Uterus (tissue), 4 donors: ENCODE data around the gene RPS6KA2. TPM values are rescaled to one million over a fixed set of nuclear protein-coding genes. Genes with fewer than 3 reads are reported as not detected.

Experiments
- DNase-seq, 2 donors: peaks; one replicate each; pipeline ENCODE4 v3.0.0-alpha.2; 2019 to 2020
- H3K27ac ChIP-seq, 2 donors: fragments of 200-600 bp; sonication (generic); 1 replicate in 1 of 2; 2 replicates in 1 of 2; pipeline ENCODE4 v1.5.1; 2016 to 2018
- H3K27me3 ChIP-seq, 2 donors: fragments of 200-600 bp; sonication (generic); one replicate each; pipeline ENCODE4 v1.5.1; 2018 to 2019; ENCODE audit warnings: control low read depth in 1 of 2
- H3K36me3 ChIP-seq, 2 donors: fragments of 200-600 bp; sonication (generic); one replicate each; pipeline ENCODE4 v1.5.1; 2019; ENCODE audit warnings: control low read depth in 1 of 2
- H3K4me1 ChIP-seq, 2 donors: fragments of 200-600 bp; sonication (generic); one replicate each; pipeline ENCODE4 v1.5.1; 2018 to 2019; ENCODE audit warnings: control low read depth in 1 of 2
- H3K4me3 ChIP-seq, 2 donors: fragments of 200-600 bp; sonication (generic); 1 replicate in 1 of 2; 2 replicates in 1 of 2; pipeline ENCODE4 v1.5.1; 2018 to 2019; ENCODE audit warnings: mild to moderate bottlenecking in 1 of 2
- H3K9me3 ChIP-seq, 2 donors: fragments of 200-600 bp; sonication (generic); one replicate each; pipeline ENCODE4 v1.5.1; 2019; ENCODE audit warnings: control low read depth in 1 of 2
- POLR2A ChIP-seq, 2 donors: fragments of 450-650 bp; IDR thresholded peaks; one replicate each; pipeline ENCODE4 v1.6.1; 2016; ENCODE audit warnings: antibody characterized with exemption in 2 of 2, mild to moderate bottlenecking in 1 of 2, moderate library complexity in 1 of 2
- intact Hi-C: fragments of 100-400 bp; cut with DNase I; formaldehyde crosslinking; loops from one replicate; pipeline ENCODE4 v1.15.1; 2023; ENCODE audit warnings: low total_unique reads
- total RNA-seq, 4 donors: library from RNA; depleted of rRNA in 3 of 4; stranded (reverse); fragments of >200 nt in 3 of 4; gene quantifications; one replicate each; pipeline versions ENCODE4 v1.1.0 to v1.2.4, GENCODE V29; 2014 to 2023
- TF ChIP-seq, protein P1 (sequence below), 4 experiments: fragments of 200-600 bp in 2 of 4; fragments of 450-650 bp in 2 of 4; sonication (generic) in 2 of 4; IDR thresholded peaks; one replicate each; pipeline ENCODE4 v1.5.1; 2016 to 2019; ENCODE audit warnings: antibody characterized with exemption in 4 of 4, mild to moderate bottlenecking in 2 of 4, moderate library complexity in 1 of 4
- donor health status: DM: yes; HTN: yes; CAD: no.

Gene RPS6KA2
- total RNA-seq, 4 donors from 2014 or later: 34.0 to 78.4 (median 55.8) TPM

DNA sequence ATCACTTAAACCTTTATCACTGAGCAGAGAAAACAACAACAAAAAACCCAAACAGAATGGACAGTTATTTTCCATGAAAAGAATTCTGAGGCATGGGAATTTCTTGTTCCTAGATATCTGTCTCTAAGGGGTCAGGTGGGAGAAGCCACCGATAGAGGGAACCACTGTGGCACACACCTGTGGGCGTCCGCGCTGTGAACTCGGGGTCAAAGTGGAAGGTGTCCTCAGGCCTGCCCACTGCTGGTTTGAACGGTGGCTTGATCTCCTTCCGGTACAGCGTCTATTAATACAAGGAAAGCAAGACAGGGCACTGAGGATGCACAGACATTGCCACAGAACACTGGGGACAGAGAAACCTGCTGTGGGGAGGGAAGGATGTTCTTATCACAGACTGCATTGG lies 167.8 kb downstream of the RPS6KA2 start:
- Histone ChIP-seq H3K27me3 (no peaks in the 10 kb centered on the region), H3K36me3 (no peaks in the 10 kb centered on the region), H3K4me1 (no peaks in the 10 kb centered on the region), H3K9me3 (no peaks in the 10 kb centered on the region), H3K27ac (no peak overlapping the region), H3K4me3 (no peak overlapping the region)
- no peak for DNase-seq
- TF ChIP-seq POLR2A (IDR thresholded peaks at IDR 0.05): no peak
- TF ChIP-seq, protein P1, sequence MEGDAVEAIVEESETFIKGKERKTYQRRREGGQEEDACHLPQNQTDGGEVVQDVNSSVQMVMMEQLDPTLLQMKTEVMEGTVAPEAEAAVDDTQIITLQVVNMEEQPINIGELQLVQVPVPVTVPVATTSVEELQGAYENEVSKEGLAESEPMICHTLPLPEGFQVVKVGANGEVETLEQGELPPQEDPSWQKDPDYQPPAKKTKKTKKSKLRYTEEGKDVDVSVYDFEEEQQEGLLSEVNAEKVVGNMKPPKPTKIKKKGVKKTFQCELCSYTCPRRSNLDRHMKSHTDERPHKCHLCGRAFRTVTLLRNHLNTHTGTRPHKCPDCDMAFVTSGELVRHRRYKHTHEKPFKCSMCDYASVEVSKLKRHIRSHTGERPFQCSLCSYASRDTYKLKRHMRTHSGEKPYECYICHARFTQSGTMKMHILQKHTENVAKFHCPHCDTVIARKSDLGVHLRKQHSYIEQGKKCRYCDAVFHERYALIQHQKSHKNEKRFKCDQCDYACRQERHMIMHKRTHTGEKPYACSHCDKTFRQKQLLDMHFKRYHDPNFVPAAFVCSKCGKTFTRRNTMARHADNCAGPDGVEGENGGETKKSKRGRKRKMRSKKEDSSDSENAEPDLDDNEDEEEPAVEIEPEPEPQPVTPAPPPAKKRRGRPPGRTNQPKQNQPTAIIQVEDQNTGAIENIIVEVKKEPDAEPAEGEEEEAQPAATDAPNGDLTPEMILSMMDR (IDR thresholded peaks at IDR 0.05): no peak
- intact Hi-C loops: no loop called here

DNA sequence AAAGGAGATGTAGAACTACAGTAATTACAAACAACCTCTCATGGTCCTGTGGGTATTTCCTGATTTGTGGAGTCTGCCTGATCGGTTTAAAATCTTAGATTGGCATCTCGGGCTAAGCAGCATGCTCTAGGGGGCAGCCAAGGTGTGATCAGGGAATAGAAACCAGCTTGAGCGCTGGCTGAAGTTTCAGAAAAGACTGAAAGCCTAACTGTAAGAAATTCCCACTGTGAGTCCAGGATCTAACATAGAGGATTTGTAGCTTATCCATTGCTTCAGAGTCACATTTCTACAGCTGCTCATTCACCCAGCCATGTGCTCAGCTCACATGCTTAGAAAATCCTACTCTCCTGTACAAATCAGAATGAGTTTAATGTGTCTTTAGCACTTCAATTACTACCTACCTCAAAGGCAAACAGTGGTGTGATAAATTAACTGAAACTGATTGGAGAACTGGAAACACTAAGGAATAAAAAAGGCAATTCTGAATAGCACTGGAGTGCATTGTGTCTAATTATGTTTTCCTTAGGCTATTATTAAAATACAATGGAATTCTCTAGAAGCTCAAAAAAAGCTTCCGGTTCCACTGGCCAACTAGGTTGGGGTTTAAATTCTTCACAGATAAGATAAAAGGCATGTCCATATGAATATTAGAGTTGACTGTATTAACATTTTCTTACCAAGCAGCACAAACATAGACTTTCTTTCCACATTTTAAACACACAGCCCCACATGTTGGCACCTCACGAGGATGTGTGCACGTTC lies 170.5 kb downstream of the RPS6KA2 start:
- Histone ChIP-seq H3K36me3 (no peaks in the 10 kb centered on the region), H3K4me1 (no peaks in the 10 kb centered on the region), H3K27ac (no peak overlapping the region), H3K27me3 (no peaks in the 10 kb centered on the region), H3K4me3 (no peak overlapping the region), H3K9me3 (no peaks in the 10 kb centered on the region)
- intact Hi-C loops: no loop called here
- DNase-seq: peak in 1 of 2 donors; percentile 18
- TF ChIP-seq, protein P1 (IDR thresholded peaks at IDR 0.05): peak in 3 of 4 experiments; percentile 22 to 27 (median 22)
- TF ChIP-seq POLR2A (IDR thresholded peaks at IDR 0.05): no peak

DNA sequence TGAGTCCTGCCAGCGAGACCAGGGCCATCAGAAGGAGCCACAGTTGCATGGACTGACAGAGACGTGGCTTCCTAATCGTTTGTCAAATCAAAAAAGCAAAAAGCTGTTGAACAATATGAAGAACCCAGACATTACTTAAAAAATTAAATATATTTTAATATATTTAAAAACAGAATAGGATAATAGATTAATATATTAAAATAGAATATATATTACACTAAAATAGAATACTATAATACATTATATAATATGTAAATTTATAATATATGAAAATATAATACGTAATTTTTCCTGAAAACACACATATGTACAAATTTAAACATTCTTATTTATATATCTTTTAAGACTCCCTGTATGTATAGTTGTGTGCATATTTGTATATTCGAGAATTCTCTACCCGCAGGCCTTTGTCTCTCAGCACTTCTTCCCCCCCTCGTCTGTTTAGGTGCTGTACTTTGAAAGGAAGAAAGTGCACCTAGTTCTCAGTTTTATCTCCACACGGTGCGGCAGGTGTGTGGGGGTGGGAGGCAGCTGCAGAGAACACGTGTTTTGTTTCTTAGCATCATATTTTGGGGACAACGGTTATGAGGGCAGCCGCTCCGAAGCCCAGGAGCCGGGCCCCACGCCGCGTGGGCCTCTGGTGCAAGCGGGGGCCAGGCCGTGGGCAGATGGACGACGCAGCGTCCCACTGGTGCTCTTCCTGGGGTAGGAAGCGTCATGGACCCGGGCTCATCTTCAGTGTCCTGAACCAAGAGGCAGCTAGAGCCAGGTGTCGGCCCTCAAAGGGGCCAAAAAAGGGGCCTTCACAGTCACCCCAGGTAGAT lies 172.1 kb downstream of the RPS6KA2 start:
- Histone ChIP-seq H3K36me3 (no peaks in the 10 kb centered on the region), H3K27ac (no peak overlapping the region), H3K4me3 (no peak overlapping the region), H3K4me1 (no peaks in the 10 kb centered on the region), H3K9me3 (no peaks in the 10 kb centered on the region), H3K27me3 (no peaks in the 10 kb centered on the region)
- DNase-seq: no peak
- TF ChIP-seq POLR2A (IDR thresholded peaks at IDR 0.05): no peak
- TF ChIP-seq, protein P1 (IDR thresholded peaks at IDR 0.05): no peak
- intact Hi-C loops: no loop called here

DNA sequence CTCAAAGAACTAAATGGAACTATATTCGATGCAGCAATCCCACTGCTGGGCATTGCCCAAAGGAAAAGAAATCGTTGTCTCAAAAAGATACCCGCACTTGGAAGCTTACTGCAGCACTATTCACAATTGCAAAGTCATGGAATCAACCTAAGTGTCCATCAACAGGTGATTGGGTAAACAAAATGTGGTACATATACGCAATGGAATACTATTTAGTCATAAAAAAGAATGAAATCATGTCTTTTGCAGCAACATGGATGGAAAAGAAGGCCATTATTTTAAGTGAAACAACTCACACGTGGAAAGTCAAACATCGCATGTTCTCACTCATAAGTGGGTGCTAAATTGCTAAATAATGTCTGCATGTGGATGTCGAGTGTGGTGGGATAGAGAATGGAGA lies 173.4 kb downstream of the RPS6KA2 start:
- no peaks in the 10 kb centered on the region for H3K36me3 ChIP-seq
- intact Hi-C loops: no loop called here

More for the DNA sequence above, 173.4 kb downstream of the RPS6KA2 start:
- no peak for DNase-seq
- Histone ChIP-seq H3K9me3 (no peaks in the 10 kb centered on the region), H3K4me3 (no peak overlapping the region), H3K27me3 (no peaks in the 10 kb centered on the region), H3K4me1 (no peaks in the 10 kb centered on the region), H3K27ac (no peak overlapping the region)
- TF ChIP-seq POLR2A (IDR thresholded peaks at IDR 0.05): no peak
- TF ChIP-seq, protein P1 (IDR thresholded peaks at IDR 0.05): no peak
